H1 (cell line): Measurements from ENCODE around the gene FOXM1. TPM values are rescaled to one million over a fixed set of nuclear protein-coding genes. Genes with fewer than 3 reads are reported as not detected.
A peak's percentile ranks its signal among the peaks of the same experiment; 100 is the strongest.

Experiments used
- CTCF ChIA-PET: fragments of 300-600 bp; sonication (Branson Sonifier 250); formaldehyde crosslinking; loops from one replicate; lab custom pipeline; 2021; ENCODE audit not compliant: partially characterized antibody; lab: Charles Lee
- POLR2A ChIA-PET: fragments of 300-600 bp; sonication (Branson Sonifier 250); formaldehyde crosslinking; loops from one replicate; lab custom pipeline; 2021; ENCODE audit warnings: inconsistent platforms; ENCODE audit not compliant: partially characterized antibody; lab: Charles Lee
- DNase-seq, 2 experiments: peaks; one replicate each; pipeline versions ENCODE4 v3.0.0 to v3.0.0-alpha.2; 2010 to 2022; ENCODE audit warnings: low spot score in 2 of 2, low read depth in 1 of 2, mixed read lengths in 1 of 2
- FAIRE-seq: peaks from 2 replicates; lab custom pipeline; 2011; peaks lifted over from hg19 to GRCh38; lab: Jason Lieb, UNC
- H2AFZ ChIP-seq: 2 replicates; pipeline ENCODE4 v1.8.1; 2012; ENCODE audit warnings: low read length, inconsistent platforms
- H2AK5ac ChIP-seq: 2 replicates; pipeline ENCODE4 v1.6.1; 2013; ENCODE audit warnings: low read depth, low read length
- H2BK120ac ChIP-seq: replicated peaks from 2 replicates; pipeline ENCODE3; 2013; ENCODE audit warnings: low read depth, low read length, inconsistent platforms
- H2BK12ac ChIP-seq: 2 replicates; pipeline ENCODE4 v1.6.1; 2013; ENCODE audit warnings: low read depth, low read length
- H2BK15ac ChIP-seq: 2 replicates; pipeline ENCODE4 v1.6.1; 2013; ENCODE audit warnings: low read length
- H2BK20ac ChIP-seq: 2 replicates; pipeline ENCODE4 v1.6.1; 2013; ENCODE audit warnings: low read length
- H2BK5ac ChIP-seq: 2 replicates; pipeline ENCODE4 v1.6.1; 2013; ENCODE audit warnings: low read depth, low read length
- H3K14ac ChIP-seq: 2 replicates; pipeline ENCODE4 v1.6.1; 2013; ENCODE audit warnings: inconsistent platforms; ENCODE audit not compliant: insufficient read length
- H3K18ac ChIP-seq: 2 replicates; pipeline ENCODE4 v1.6.1; 2013; ENCODE audit warnings: low read length; ENCODE audit errors: extremely low read depth
- H3K23ac ChIP-seq: 2 replicates; pipeline ENCODE4 v1.6.1; 2013; ENCODE audit warnings: inconsistent platforms; ENCODE audit not compliant: insufficient read length
- H3K23me2 ChIP-seq: 2 replicates; pipeline ENCODE4 v1.6.1; 2013; ENCODE audit warnings: low read depth, low read length
- H3K27ac ChIP-seq: 2 replicates; pipeline ENCODE4 v1.6.1; 2011; ENCODE audit warnings: low read depth, low read length, inconsistent platforms
- H3K27me3 ChIP-seq, 4 experiments: replicated peaks in 1 of 4; 1 replicate in 1 of 4; 2 replicates in 3 of 4; pipeline versions ENCODE4 v1.6.1 to v1.8.1; 2011 to 2013; ENCODE audit warnings: low read length in 3 of 4, mild to moderate bottlenecking in 3 of 4, inconsistent platforms in 2 of 4, mixed read lengths in 2 of 4, moderate library complexity in 1 of 4; ENCODE audit not compliant: control insufficient read depth in 3 of 4, insufficient read depth in 3 of 4; ENCODE audit errors: extremely low read depth in 1 of 4
- H3K36me3 ChIP-seq, 4 experiments: 2 replicates each; pipeline versions ENCODE4 v1.6.1 to v1.8.1; 2011 to 2013; ENCODE audit warnings: mild to moderate bottlenecking in 4 of 4, low read length in 3 of 4, moderate library complexity in 2 of 4, control low read depth in 1 of 4, inconsistent platforms in 1 of 4; ENCODE audit not compliant: insufficient read depth in 4 of 4, control insufficient read depth in 2 of 4
- H3K4ac ChIP-seq: replicated peaks from 2 replicates; pipeline ENCODE3; 2013; ENCODE audit warnings: low read length, low read depth, mixed read lengths, inconsistent platforms; ENCODE audit not compliant: insufficient read length
- H3K4me1 ChIP-seq, 4 experiments: replicated peaks in 1 of 4; 1 replicate in 1 of 4; 2 replicates in 3 of 4; pipeline versions ENCODE4 v1.6.1 to v1.8.1; 2011 to 2013; ENCODE audit warnings: low read length in 3 of 4, inconsistent platforms in 2 of 4, mixed read lengths in 1 of 4; ENCODE audit not compliant: insufficient read depth in 4 of 4, control insufficient read depth in 3 of 4
- H3K4me2 ChIP-seq, 2 experiments: 2 replicates each; pipeline versions ENCODE4 v1.6.1 to v1.8.1; 2011 to 2013; ENCODE audit warnings: low read depth in 2 of 2, low read length in 2 of 2, control low read depth in 1 of 2, inconsistent platforms in 1 of 2, mild to moderate bottlenecking in 1 of 2; ENCODE audit not compliant: insufficient read depth in 1 of 2
- H3K4me3 ChIP-seq, 4 experiments: fragments of 200-600, 300-600 bp in 1 of 4; sonication (generic), shearing (Covaris generic), sonication (Bioruptor Twin) in 1 of 4; 2 replicates each; pipeline versions ENCODE4 v1.5.1 to v1.8.1; 2011 to 2016; ENCODE audit warnings: low read length in 4 of 4, low read depth in 3 of 4, control low read depth in 2 of 4, inconsistent platforms in 2 of 4, mild to moderate bottlenecking in 2 of 4, mixed read lengths in 1 of 4, moderate library complexity in 1 of 4; ENCODE audit not compliant: insufficient read depth in 2 of 4; ENCODE audit errors: extremely low read depth in 1 of 4
- H3K56ac ChIP-seq: replicated peaks from 2 replicates; pipeline ENCODE3; 2013; ENCODE audit warnings: low read depth, mild to moderate bottlenecking, mixed read lengths, low read length, inconsistent platforms; ENCODE audit not compliant: insufficient read length
- H3K79me1 ChIP-seq: 2 replicates; pipeline ENCODE4 v1.6.1; 2013; ENCODE audit warnings: low read depth, low read length, control low read depth
- H3K79me2 ChIP-seq, 2 experiments: 2 replicates each; pipeline versions ENCODE4 v1.6.1 to v1.8.1; 2012 to 2013; ENCODE audit warnings: low read length in 2 of 2, mild to moderate bottlenecking in 2 of 2, inconsistent platforms in 1 of 2; ENCODE audit not compliant: insufficient read depth in 2 of 2, control insufficient read depth in 1 of 2
- H3K9ac ChIP-seq, 4 experiments: replicated peaks in 1 of 4; 1 replicate in 1 of 4; 2 replicates in 3 of 4; pipeline versions ENCODE4 v1.6.1 to v1.8.1; 2011 to 2013; ENCODE audit warnings: low read depth in 3 of 4, low read length in 3 of 4, control low read depth in 2 of 4, mild to moderate bottlenecking in 2 of 4, moderate library complexity in 2 of 4, inconsistent platforms in 1 of 4; ENCODE audit errors: extremely low read depth in 1 of 4
- H3K9me3 ChIP-seq, 2 experiments: 2 replicates each; pipeline versions ENCODE4 v1.6.1 to v1.8.1; 2012 to 2013; ENCODE audit warnings: mild to moderate bottlenecking in 2 of 2, moderate library complexity in 2 of 2, control low read depth in 1 of 2, inconsistent platforms in 1 of 2, low read depth in 1 of 2, low read length in 1 of 2, mixed read lengths in 1 of 2; ENCODE audit not compliant: insufficient read depth in 2 of 2
- H4K20me1 ChIP-seq, 2 experiments: replicated peaks in 1 of 2; 2 replicates each; pipeline versions ENCODE3 to v1.8.1; 2011 to 2013; ENCODE audit warnings: inconsistent platforms in 2 of 2, low read length in 2 of 2, mild to moderate bottlenecking in 1 of 2; ENCODE audit not compliant: insufficient read depth in 2 of 2, control insufficient read depth in 1 of 2
- H4K5ac ChIP-seq: 2 replicates; pipeline ENCODE4 v1.6.1; 2013; ENCODE audit warnings: low read length, low read depth, mixed read lengths, inconsistent platforms; ENCODE audit not compliant: insufficient read length
- H4K8ac ChIP-seq: 2 replicates; pipeline ENCODE4 v1.8.0; 2013; ENCODE audit warnings: mild to moderate bottlenecking, moderate library complexity, low read length, inconsistent platforms; ENCODE audit not compliant: insufficient read depth; ENCODE audit errors: extremely low read depth
- H4K91ac ChIP-seq: replicated peaks from 2 replicates; pipeline ENCODE3; 2013; ENCODE audit warnings: low read length, mixed read lengths, inconsistent platforms; ENCODE audit not compliant: insufficient read length
- HDAC2 ChIP-seq, 2 experiments: fragments of 300-600 bp in 1 of 2; sonication (generic) in 1 of 2; IDR thresholded peaks; 2 replicates each; pipeline ENCODE4 v1.6.1; 2011 to 2012; ENCODE audit warnings: low read depth in 2 of 2, low read length in 2 of 2, mild to moderate bottlenecking in 2 of 2, moderate library complexity in 2 of 2, borderline replicate concordance in 1 of 2, inconsistent platforms in 1 of 2
- TAF1 ChIP-seq: IDR thresholded peaks from 2 replicates; pipeline ENCODE4 v1.6.1; 2011; ENCODE audit warnings: mild to moderate bottlenecking, low read depth, low read length
- WGBS, 2 experiments: shearing (Covaris generic) in 1 of 2; methylation state at CpG; one replicate each; pipeline versions ENCODE4 v1.1.6 to v1.1.7; 2013 to 2015; ENCODE audit warnings: low lambda C conversion rate in 2 of 2, mixed read lengths in 2 of 2, inconsistent platforms in 1 of 2, low coverage in 1 of 2, missing lambda C conversion rate in 1 of 2; ENCODE audit not compliant: insufficient replicate concordance in 2 of 2, insufficient coverage in 1 of 2, insufficient read length in 1 of 2; ENCODE audit errors: extremely low coverage in 1 of 2, missing lambda C conversion rate in 1 of 2; 5-methylcytosine and 5-hydroxymethylcytosine counted together
- polyA plus RNA-seq, 7 experiments: library from polyadenylated mRNA; depleted of rRNA in 3 of 7; stranded (reverse) in 5 of 7; unstranded in 2 of 7; fragments of >200 nt in 5 of 7; fragments of 200-250 nt in 2 of 7; gene quantifications; 1 replicate in 5 of 7; 2 replicates in 1 of 7; 4 replicates in 1 of 7; pipeline versions ENCODE4 v1.2.1 to v1.2.3, GENCODE V29; 2011 to 2013; ENCODE audit warnings: missing spikeins in 2 of 7, mixed read lengths in 2 of 7
- total RNA-seq: library from RNA; stranded (reverse); fragmentation: NEBNext Ultra II Directional; extraction: Animal tissue kit (Norgen Biotek cat#: 25700); gene quantifications from 2 replicates; pipeline ENCODE4 v1.2.1, GENCODE V29; 2021

Gene FOXM1
- total and polyA plus RNA-seq, 2 of the 8 experiments (the other 6 are each of a cell fraction or from before 2014, with no cell fraction given): 58.1 to 121 TPM

DNA sequence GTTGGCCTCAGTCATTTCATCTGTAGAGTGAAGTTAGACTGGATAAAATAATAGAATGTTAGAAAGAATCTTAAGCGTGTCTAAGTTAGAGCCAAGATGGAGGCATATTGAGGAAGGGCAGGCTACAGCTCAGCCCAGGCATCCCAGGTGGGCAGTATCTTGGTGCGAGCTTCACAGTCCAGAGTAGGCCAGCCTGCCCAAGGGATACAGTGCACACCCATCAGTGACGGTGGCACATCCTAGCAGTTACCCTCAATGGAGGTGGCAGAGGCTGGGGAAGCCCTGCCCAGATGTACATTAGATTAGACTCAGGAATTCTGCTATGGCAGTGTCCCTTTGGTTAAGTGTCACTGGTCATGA, 35.2 kb upstream of the FOXM1 start:
- H3K56ac ChIP-seq: no peak overlapping the region
- no peak overlapping the region; the same call in 1 of the 2 replicates for H2BK15ac ChIP-seq
- H4K20me1 ChIP-seq: no peaks in the 10 kb centered on the region
- WGBS, 2 experiments: 85% methylated on average over 3 of the region's 3 CpGs; no CpG with 5 or more reads in 1 of the 2 experiments
- no peak overlapping the region for H2AFZ ChIP-seq
- peaks cover 1 to 7% (median 5%) of the 10 kb centered on the region in 4 experiments; a peak in 4 of 7 replicates for H3K4me1 ChIP-seq
- no peak overlapping the region for H3K4me3 ChIP-seq
- peaks cover 0 to 4% (median 0%) of the 10 kb centered on the region in 4 experiments; a peak in 1 of 8 replicates for H3K36me3 ChIP-seq
- ChIA-PET CTCF (interaction anchor here (0.8 to 3.6 kb wide), 7 partner anchors 11 to 32 kb away, joined by 3 to 19 read pairs (median 4); no protein-coding TSS in a partner anchor), POLR2A (interaction anchor here (0.5 to 1.2 kb wide), 9 partner anchors 12 to 1361 kb away, joined by 3 to 5 read pairs (median 3); partner anchors contain the start of genes CCND2 and TEX52)
- no peak overlapping the region for H3K23ac ChIP-seq
- H4K91ac ChIP-seq: peak overlapping the region; percentile 91
- peak overlapping the region; percentile 77 for H3K27ac ChIP-seq
- peak overlapping the region; percentile 29; the same call in 1 of the 2 replicates for H2AK5ac ChIP-seq
- DNase-seq (no peak), FAIRE-seq (no peak)
- H2BK120ac ChIP-seq: no peak overlapping the region
- no peak overlapping the region for H2BK5ac ChIP-seq
- no peaks in the 10 kb centered on the region for H3K79me1 ChIP-seq
- no peak overlapping the region for H4K5ac ChIP-seq
- no peak overlapping the region for H3K4ac ChIP-seq
- H3K4me2 ChIP-seq: 0 out of 4 replicates have a peak overlapping the region, but pooled peaks have one; percentile 24
- H3K9ac ChIP-seq: no peak overlapping the region
- TF ChIP-seq HDAC2 (IDR thresholded peaks at IDR 0.05; ENCODE audit: borderline replicate concordance in 1 of 2, low read depth in 2 of 2, low read length in 2 of 2): no peak
- TF ChIP-seq TAF1: 0 out of 2 replicates have a peak, but pooled peaks have one; percentile 10
- H3K27me3 ChIP-seq: no peaks in the 10 kb centered on the region
- H3K18ac ChIP-seq: no peak overlapping the region
- H3K14ac ChIP-seq: no peak overlapping the region
- no peaks in the 10 kb centered on the region for H3K79me2 ChIP-seq
- no peaks in the 10 kb centered on the region for H3K9me3 ChIP-seq
- H2BK20ac ChIP-seq: peak overlapping the region; percentile 24; the same call in 1 of the 2 replicates
- H4K8ac ChIP-seq: no peak overlapping the region
- no peaks in the 10 kb centered on the region for H3K23me2 ChIP-seq
- H2BK12ac ChIP-seq: peak overlapping the region; percentile 73; the same call in 1 of the 2 replicates
